B cell (primary cell): ENCODE results near the gene CDH13. TPM values are rescaled to one million over a fixed set of nuclear protein-coding genes. Genes with fewer than 3 reads are reported as not detected.

ENCODE experiments used
- ATAC-seq: fragments of 200-7000 bp; cut with Tn5 transposase; one replicate; pipeline ENCODE4 v1.10.0; 2021; ENCODE audit warnings: low read depth, mild to moderate bottlenecking, moderate number of reproducible peaks, moderate library complexity
- CTCF ChIA-PET: fragments of 350-600 bp; sonication (Branson Sonifier 250); formaldehyde crosslinking; loops from one replicate; lab custom pipeline; 2021; ENCODE audit warnings: antibody characterized with exemption, inconsistent platforms; lab: Charles Lee
- POLR2A ChIA-PET: fragments of 350-600 bp; sonication (Branson Sonifier 250); formaldehyde crosslinking; loops from one replicate; lab custom pipeline; 2021; ENCODE audit warnings: antibody characterized with exemption; lab: Charles Lee
- DNase-seq: peaks from one replicate; pipeline ENCODE4 v3.0.0; 2013
- H2AFZ ChIP-seq: 2 replicates; pipeline ENCODE4 v1.6.1; 2012; ENCODE audit warnings: mild to moderate bottlenecking, low read depth, low read length; ENCODE audit not compliant: insufficient read depth, poor library complexity, severe bottlenecking
- H3K27ac ChIP-seq, 2 donors: 1 replicate in 1 of 2; 2 replicates in 1 of 2; pipeline ENCODE4 v1.5.1; 2012 to 2013; ENCODE audit warnings: low read length in 2 of 2, mild to moderate bottlenecking in 2 of 2, moderate library complexity in 1 of 2
- H3K27me3 ChIP-seq, 4 experiments: fragments of 200-600 bp in 1 of 4; sonication (generic) in 1 of 4; replicated peaks in 1 of 4; 1 replicate in 2 of 4; 2 replicates in 2 of 4; pipeline versions ENCODE4 v1.6.1 to v1.7.0; 2013 to 2016; ENCODE audit warnings: low read length in 3 of 4, mild to moderate bottlenecking in 2 of 4, mixed read lengths in 1 of 4, moderate library complexity in 1 of 4; ENCODE audit not compliant: insufficient read depth in 4 of 4, control insufficient read depth in 3 of 4; ENCODE audit errors: control extremely low read depth in 1 of 4
- H3K36me3 ChIP-seq, 2 experiments: replicated peaks in 1 of 2; 1 replicate in 1 of 2; 2 replicates in 1 of 2; pipeline versions ENCODE4 v1.6.1 to v1.7.1; 2013; ENCODE audit warnings: low read length in 1 of 2; ENCODE audit not compliant: insufficient read depth in 2 of 2, control insufficient read depth in 1 of 2; ENCODE audit errors: control extremely low read depth in 1 of 2, extremely low read depth in 1 of 2
- H3K4me1 ChIP-seq, 2 donors: fragments of 200-600 bp in 1 of 2; sonication (generic) in 1 of 2; 1 replicate in 1 of 2; 2 replicates in 1 of 2; pipeline versions ENCODE4 v1.5.1 to v1.6.1; 2013 to 2017; ENCODE audit warnings: low read length in 2 of 2; ENCODE audit not compliant: control insufficient read depth in 2 of 2, insufficient read depth in 2 of 2
- H3K4me2 ChIP-seq: replicated peaks from 2 replicates; pipeline ENCODE3; 2012; ENCODE audit warnings: mild to moderate bottlenecking, low read depth, low read length; ENCODE audit not compliant: poor library complexity, severe bottlenecking
- H3K4me3 ChIP-seq, 5 experiments: fragments of 200-600 bp in 1 of 5; sonication (generic) in 1 of 5; 1 replicate in 3 of 5; 2 replicates in 2 of 5; pipeline versions ENCODE4 v1.5.1 to v1.7.0; 2011 to 2016; ENCODE audit warnings: low read length in 4 of 5, mild to moderate bottlenecking in 4 of 5, low read depth in 2 of 5, control low read depth in 1 of 5, moderate library complexity in 1 of 5; ENCODE audit not compliant: insufficient read depth in 1 of 5; ENCODE audit errors: control extremely low read depth in 1 of 5, extremely low read depth in 1 of 5
- H3K79me2 ChIP-seq: fragments of 200-600 bp; sonication (generic); one replicate; pipeline ENCODE4 v1.6.0; 2016; ENCODE audit warnings: low read length; ENCODE audit not compliant: control insufficient read depth, insufficient read depth
- H3K9ac ChIP-seq: fragments of 200-600 bp; sonication (generic); 2 replicates; pipeline ENCODE4 v1.6.1; 2017; ENCODE audit warnings: mild to moderate bottlenecking, low read length, moderate library complexity
- H3K9me3 ChIP-seq, 3 donors: one replicate each; pipeline versions ENCODE4 v1.6.1 to v1.7.1; 2013; ENCODE audit warnings: low read length in 2 of 3; ENCODE audit not compliant: control insufficient read depth in 2 of 3, insufficient read depth in 1 of 3; ENCODE audit errors: control extremely low read depth in 1 of 3
- H4K20me1 ChIP-seq: 2 replicates; pipeline ENCODE4 v1.6.0; 2012; ENCODE audit warnings: mild to moderate bottlenecking, low read length; ENCODE audit not compliant: insufficient read depth, control insufficient read depth, poor library complexity, severe bottlenecking
- H3K27ac Mint-ChIP-seq: one replicate; pipeline ENCODE4 v1.8.0; 2021; ENCODE audit warnings: mixed read lengths
- H3K27me3 Mint-ChIP-seq: one replicate; pipeline ENCODE4 v1.8.0; 2021; ENCODE audit warnings: mixed read lengths
- H3K4me1 Mint-ChIP-seq: one replicate; pipeline ENCODE4 v1.8.0; 2021; ENCODE audit warnings: mixed read lengths
- H3K4me3 Mint-ChIP-seq: one replicate; pipeline ENCODE4 v1.8.0; 2021; ENCODE audit warnings: mixed read lengths
- H3K9me3 Mint-ChIP-seq: one replicate; pipeline ENCODE4 v1.8.0; 2022; ENCODE audit warnings: mixed read lengths; ENCODE audit not compliant: insufficient read depth
- CTCF ChIP-seq: fragments of 200-600 bp; IDR thresholded peaks from one replicate; pipeline ENCODE4 v1.8.0; 2022; ENCODE audit warnings: antibody characterized with exemption, mild to moderate bottlenecking
- EZH2 ChIP-seq: IDR thresholded peaks from 2 replicates; pipeline ENCODE4 v1.6.1; 2012; ENCODE audit warnings: borderline replicate concordance, low read depth, mild to moderate bottlenecking, moderate library complexity, low read length; ENCODE audit not compliant: insufficient read depth, poor library complexity, severe bottlenecking
- WGBS: methylation state at CpG from one replicate; pipeline ENCODE4 v1.1.5; 2013; ENCODE audit warnings: missing lambda C conversion rate; ENCODE audit not compliant: insufficient coverage; 5-methylcytosine and 5-hydroxymethylcytosine counted together
- intact Hi-C: fragments of 100-400 bp; cut with micrococcal nuclease; formaldehyde crosslinking; loops from one replicate; pipeline ENCODE4 v1.10.0; 2022
- polyA plus RNA-seq: library from polyadenylated mRNA; depleted of rRNA; stranded (reverse); fragments of >200 nt; gene quantifications from 2 replicates; pipeline ENCODE4 v1.2.3, GENCODE V29; 2012
- total RNA-seq, 2 donors: library from RNA; stranded (reverse); fragments of 120-200 nt in 1 of 2; gene quantifications; 1 replicate in 1 of 2; 2 replicates in 1 of 2; pipeline versions ENCODE4 v1.2.3 to v1.2.4, GENCODE V29; 2013 to 2022

CDH13 gene
- total and polyA plus RNA-seq, 2 donors (not counting 1 experiment from before 2014, with no cell fraction given) = not detected

GRCh38 chr16:83110269-83110668, 483.5 kb downstream of the CDH13 start:
- peaks cover 7% of the 10 kb centered on the region for H3K27me3 Mint-ChIP-seq
- no peaks in the 10 kb centered on the region for H4K20me1 ChIP-seq
- WGBS = 93% methylated on average over 2 of the region's 5 CpGs
- no peak overlapping the region for H3K27ac ChIP-seq
- no peak for ATAC-seq
- H3K4me3 ChIP-seq = no peak overlapping the region
- POLR2A ChIA-PET = no interaction called here
- H3K9me3 ChIP-seq = no peaks in the 10 kb centered on the region
- DNase-seq = no peak
- TF ChIP-seq EZH2 (no peak), CTCF (no peak)
- H3K9ac ChIP-seq = no peak overlapping the region
- no peak overlapping the region for H2AFZ ChIP-seq
- H3K4me3 Mint-ChIP-seq = no peak overlapping the region
- CTCF ChIA-PET = no interaction called here
- no peaks in the 10 kb centered on the region for H3K4me1 ChIP-seq
- no peak overlapping the region for H3K4me2 ChIP-seq
- H3K9me3 Mint-ChIP-seq = no peaks in the 10 kb centered on the region
- H3K27ac Mint-ChIP-seq = no peak overlapping the region
- no peaks in the 10 kb centered on the region for H3K79me2 ChIP-seq
- peaks cover 0 to 9% (median 0%) of the 10 kb centered on the region in 4 experiments for H3K27me3 ChIP-seq
- H3K36me3 ChIP-seq = no peaks in the 10 kb centered on the region
- intact Hi-C loops = no loop called here
- no peaks in the 10 kb centered on the region for H3K4me1 Mint-ChIP-seq

- Mint-ChIP-seq H3K27ac (no peak overlapping the region), H3K4me3 (no peak overlapping the region), H3K9me3 (no peaks in the 10 kb centered on the region), H3K27me3 (peaks cover 7% of the 10 kb centered on the region), H3K4me1 (no peaks in the 10 kb centered on the region)
- Histone ChIP-seq H3K4me1 (no peaks in the 10 kb centered on the region), H3K9ac (no peak overlapping the region), H3K36me3 (no peaks in the 10 kb centered on the region), H3K27me3 (peaks cover 0 to 7% (median 0%) of the 10 kb centered on the region in 4 experiments), H3K79me2 (no peaks in the 10 kb centered on the region), H3K4me3 (no peak overlapping the region), H3K27ac (no peak overlapping the region), H2AFZ (no peak overlapping the region), H3K4me2 (no peak overlapping the region), H3K9me3 (no peaks in the 10 kb centered on the region), H4K20me1 (no peaks in the 10 kb centered on the region)
- POLR2A ChIA-PET = no interaction called here
- intact Hi-C loops = no loop called here
- DNase-seq (no peak), ATAC-seq (no peak)
- WGBS = 13% methylated on average over 5 of the region's 7 CpGs
- CTCF ChIA-PET = no interaction called here
- TF ChIP-seq CTCF (no peak), EZH2 (no peak)
These were observed 486.5 kb downstream of the CDH13 start for GRCh38 chr16:83113317-83113716.
